NOMO-1 (cell line): Measurements from ENCODE around the gene XRCC5.
A peak's percentile ranks its signal among the peaks of the same experiment; 100 is the strongest.
"Not testable (repeated sequence)": the region's sequence is repeated elsewhere in the genome, so short reads cannot be mapped to it uniquely, and the experiment has no call there.

Experiments used
- DNase-seq, 2 experiments: peaks; one replicate each; lab custom pipeline; 2025; ENCODE audit not compliant: unreplicated experiment in 2 of 2; lab: John Stamatoyannopoulos, UW

Gene XRCC5

DNA sequence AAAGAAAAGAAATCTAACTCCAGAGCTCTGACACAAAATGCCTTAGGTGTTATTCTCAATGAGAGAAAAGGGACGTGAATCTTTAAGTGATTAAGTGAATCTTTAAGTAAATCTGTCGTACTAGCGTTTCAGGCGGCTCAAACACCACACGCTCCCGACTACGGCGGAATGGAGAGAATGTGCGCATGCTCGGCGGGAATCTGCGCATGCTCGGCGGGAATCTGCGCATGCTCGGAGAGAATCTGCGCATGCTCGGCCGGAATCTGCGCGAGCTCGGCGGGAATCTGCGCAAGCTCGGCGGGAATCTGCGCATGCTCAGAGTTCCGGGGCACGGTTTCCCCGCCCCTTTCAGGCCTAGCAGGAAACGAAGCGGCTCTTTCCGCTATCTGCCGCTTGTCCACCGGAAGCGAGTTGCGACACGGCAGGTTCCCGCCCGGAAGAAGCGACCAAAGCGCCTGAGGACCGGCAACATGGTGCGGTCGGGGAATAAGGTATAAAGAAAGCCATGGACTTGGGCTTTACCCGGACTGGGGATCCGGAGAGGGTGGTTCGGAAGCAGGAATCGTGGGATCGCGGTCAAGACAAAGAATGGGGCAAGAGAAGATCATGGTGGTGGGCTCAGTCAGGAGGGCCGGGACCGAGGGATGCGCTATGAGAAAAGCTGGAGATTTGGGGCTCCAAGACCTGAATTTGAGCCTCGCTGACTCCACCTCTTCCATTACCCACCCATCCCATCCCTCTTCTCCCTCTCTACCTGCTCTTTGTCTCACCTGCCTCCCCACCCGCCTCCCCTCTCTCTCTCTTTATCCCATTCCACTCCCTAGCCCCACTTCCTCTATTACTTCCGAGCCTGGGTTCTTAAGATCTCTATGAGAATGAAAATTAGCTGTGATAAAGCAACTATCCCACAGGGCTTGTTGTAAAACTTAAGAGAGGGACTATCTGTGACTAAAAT lies at the start of gene XRCC5:
TSS of gene XRCC5 (plus strand) at position 382 of the 955 bp plus-strand sequence. CDS start at position 471, 89 bp downstream.
- DNase-seq, result peak; percentile 90 to 93

DNA sequence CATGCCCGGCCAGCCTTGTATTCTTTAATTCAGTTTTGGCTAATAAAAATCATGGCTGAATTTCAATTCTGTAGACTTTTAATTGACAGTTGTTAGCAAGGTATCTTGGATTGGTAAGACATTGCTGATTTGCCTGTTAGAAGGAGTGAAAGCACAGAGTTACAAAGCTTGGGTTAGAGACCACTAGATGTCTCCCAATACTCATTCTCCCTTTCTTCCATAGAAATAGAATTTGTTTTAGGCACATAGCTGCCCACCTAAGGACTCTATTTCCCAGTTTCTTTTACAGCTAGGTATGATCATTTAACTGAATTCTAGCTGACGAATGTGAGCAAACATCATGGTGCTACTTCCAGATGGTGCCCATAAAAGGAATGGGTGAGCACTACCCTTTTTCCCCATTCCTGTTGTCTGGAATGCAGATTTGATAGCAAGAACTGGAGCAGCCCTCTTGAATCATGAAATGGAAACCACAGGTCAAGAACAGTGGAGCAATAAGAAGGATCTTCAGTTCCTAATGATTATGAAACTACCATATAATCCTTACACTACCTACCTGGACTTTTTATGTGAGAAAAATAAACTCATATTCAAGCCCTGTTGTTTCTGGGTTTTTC lies 45.0 kb upstream of the XRCC5 start:
- DNase-seq, result no peak

DNA sequence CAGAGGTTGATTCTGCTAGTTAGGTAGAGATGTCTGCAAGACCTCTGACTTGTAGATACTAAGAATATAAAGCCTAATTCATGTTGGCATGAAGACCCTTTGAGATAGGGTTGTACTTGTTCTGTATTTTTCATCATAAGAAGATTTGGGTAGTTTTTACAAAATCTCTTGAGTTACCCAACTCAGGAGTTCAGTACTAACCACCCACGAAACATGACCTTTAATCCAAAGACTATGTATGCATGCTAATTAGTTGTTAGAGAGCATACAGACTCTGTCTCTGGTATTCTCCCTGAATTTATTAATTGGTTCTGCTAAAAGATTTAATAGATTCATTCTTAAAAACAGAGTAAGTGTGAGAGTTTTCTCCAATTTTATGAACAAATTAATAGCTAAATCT lies 44.5 kb upstream of the XRCC5 start:
- DNase-seq, result no peak

DNA sequence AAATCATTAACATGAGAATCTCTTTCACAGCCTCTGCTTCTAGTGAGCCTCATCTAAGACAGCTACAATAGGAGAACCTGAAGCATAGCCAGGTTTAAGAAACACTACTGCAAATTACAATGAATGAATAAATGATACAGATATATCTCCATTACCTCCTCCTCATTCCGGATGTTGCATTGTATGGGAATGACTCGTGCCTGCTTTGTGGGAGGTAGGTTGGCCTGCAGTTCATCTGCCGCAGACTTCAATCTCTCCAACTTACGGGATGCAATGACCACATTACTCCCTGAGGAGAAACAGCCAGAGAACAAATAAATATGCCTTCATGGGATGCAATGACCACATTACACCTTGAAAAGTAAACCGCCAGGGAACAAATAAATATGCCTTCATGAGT lies 42.9 kb upstream of the XRCC5 start:
- no peak for DNase-seq

DNA sequence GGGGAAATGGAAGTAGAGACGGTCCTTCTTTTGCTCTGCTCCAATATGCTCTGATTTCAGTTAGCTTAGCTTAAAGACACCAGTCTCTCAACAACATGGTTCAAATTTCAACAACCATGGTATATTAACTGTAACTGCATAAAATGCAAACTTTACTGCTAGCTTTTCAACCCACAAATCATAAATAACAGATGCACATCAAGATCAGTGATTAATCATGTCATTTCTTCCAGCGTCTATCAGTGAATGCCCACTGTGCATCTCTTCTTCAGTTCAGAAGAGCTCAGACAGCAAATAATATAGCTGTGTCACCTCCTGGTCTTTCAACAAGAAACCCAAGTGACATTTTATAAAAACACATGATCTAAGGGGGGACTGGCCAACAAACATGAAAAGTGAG lies 40.1 kb upstream of the XRCC5 start:
- no peak for DNase-seq

DNA sequence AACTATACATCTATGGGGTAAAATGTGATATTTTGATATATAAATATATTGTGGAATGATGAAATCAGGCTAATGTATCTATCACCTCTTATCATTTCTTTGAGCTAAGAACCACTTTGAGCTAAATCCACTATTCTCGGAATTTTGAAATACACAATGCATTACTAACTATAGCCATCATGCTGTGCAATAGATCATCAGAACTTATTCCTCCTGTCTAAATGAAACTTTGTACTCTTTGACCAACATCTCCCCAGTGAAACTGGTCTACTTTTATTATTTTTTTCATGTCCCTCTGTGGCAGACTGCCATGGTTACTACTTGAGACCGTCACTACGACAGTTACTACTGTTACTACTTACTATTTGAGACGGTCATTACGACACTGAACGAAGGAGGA lies 39.0 kb upstream of the XRCC5 start:
- no peak for DNase-seq

DNA sequence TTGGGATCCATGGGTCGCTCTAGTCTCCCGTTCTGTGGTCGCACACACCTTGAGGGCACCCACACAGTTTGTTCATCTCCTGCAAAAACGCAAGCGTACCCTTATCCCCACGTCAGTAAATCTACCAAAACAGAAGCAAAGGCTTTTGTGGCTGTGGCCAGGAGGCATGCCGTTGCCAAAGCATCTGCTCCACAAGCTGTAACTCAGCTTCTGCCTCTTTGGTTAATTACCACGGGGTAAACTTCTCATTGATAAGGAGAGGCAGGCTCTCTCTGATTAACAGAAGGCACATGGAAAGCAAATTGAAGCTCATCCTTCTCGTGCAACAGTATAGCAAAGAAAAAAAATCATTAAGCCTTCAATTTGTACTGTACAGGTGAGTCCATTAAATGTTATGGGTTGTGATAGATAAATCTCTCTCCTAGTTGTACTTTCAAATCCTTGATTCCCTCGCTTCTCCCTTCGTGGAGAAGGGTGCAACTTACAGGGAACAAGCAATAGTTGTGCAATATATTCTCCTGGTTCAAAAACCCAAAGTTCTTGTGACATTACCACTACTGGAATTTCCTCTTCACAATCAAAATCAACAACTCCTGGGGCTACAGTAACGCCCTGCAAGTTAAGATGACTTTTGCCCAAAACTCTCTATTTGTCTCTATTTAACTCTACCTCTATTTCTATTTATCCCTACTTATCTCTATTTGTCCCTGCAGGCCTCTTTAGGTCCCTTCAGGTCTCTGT lies 37.9 kb upstream of the XRCC5 start:
- no peak for DNase-seq

DNA sequence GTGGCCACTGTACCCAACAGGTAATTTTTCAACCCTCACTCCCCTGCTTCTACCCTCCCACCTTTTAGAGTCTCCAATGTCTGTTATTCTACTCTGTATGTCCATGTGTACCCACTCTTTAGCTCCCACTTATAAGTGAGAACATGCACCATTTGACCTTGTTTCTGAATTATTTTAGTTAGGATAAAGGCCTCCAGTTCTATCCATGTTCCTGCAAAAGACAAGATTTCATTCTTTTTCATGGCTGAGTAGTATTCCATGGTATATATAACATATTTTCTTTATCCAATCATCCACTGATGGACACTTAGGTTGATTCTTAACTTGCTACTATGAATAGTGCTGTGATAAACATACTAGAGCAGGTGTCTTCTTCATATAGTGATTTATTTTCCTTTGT lies 36.7 kb upstream of the XRCC5 start:
- no peak for DNase-seq

DNA sequence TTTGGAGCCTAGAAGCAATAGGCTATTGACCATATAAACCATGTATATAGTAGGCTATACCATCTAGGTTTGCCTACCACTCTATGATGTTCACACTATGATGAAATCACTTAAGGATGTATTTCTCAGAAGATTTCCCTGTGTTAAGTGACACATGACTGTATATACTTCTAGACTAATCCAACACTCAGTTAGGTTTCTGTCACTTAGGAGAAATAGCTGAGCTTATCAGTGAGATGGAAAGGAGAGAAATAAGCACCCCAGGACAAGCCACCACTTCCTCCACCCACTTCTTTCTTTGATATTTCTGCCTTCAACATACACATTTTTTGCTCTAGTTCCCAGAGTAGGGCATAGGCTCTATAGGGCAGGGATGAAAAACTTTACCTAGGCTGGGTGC lies 35.4 kb upstream of the XRCC5 start:
- DNase-seq, result no peak

DNA sequence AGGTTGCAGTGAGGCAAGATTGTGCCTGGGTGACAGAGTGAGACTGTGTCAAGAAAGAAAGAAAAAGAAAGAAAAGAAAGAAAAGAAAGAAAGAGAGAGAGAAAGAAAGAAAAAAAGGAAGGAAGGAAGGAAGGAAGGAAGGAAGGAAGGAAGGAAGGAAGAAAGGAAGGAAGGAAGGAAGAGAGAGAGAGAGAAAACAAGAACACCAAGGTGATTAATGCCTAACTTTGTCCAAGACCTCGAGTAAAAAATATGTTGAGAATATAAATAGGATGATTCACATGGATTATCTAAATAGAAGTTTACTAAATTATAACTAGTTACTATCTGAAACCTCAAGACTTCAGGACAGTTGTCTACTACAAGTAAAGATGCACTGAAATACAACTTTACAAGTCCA lies 34.8 kb upstream of the XRCC5 start:
- no peak for DNase-seq

DNA sequence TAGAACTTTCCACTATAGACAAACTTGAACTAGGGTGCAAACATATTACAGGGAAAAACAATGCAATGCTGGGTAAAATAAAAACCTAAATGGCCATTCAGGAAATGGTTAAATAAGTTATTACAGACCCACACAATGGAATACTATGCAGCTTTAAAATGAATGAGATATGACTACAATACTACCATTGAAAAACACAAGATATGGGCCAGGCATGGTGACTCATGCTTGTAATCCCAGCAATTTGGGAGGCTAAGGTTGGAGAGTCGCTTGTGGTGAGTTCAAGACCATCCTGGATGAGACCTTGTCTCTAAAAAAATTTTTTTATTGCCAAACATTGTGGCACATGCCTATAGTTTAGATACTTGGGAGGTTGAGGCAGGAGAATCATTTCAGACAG lies 34.4 kb upstream of the XRCC5 start:
- DNase-seq, result no peak

DNA sequence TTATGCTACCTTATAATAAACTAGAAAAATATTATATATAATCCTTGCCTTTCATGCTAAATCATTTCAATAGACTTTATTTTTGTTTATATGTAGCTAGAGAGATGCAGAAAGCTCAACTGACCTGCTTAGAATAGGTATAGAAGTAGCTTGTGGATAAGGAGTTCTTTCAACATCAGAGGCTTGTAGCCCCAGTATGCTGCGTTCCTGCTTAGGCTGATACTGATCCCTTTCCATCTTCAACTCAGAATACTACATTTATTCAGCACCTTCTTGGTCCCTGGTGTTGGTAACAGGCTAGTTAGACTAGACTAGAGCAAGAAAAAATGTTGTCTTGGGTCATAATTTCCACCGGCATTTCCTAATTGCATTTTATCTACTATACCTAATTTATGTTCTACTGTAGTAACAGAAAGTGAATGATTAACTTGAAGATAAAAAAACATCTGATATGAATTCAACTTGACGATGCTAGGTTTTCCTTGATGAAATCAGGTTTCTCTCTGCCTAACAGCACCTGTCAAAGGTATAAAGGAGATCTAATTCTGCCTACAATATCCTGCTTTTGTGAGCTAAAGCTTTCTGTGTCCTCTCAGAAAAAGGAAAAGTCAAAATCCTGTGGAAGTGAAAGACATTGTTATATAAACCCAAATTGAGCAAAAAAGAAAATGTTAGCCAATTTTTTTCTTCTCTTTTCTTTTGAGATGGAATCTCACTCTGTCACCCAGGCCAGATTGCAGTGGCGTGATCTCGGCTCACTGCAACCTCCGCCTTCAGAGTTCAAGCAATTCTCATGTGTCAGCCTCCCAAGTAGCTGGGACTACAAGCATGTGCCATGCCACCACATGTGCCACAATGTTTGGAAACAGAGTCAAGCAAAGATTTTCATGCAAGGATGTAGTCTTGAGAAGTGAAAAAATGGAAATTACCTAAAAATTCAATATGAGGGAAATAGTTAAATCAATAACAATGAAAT lies 33.4 kb upstream of the XRCC5 start:
- DNase-seq, result no peak

DNA sequence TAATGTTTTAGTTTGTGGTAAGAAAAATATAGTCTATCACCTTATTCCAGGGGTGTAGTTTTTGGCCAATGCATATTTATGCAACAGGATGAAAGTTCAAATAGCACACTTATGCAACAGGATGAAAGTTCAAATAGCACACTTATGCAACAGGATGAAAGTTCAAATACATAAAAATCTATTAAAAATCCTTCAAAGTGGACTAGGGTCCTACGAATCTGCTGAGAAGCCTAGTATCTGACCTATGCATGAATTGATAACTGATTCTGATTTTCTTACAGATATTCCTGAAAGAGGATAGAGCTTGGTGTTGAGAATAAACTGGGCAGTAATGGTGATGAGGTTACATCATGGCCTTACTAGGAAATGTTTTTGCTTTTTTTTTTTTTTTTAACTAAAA lies 30.4 kb upstream of the XRCC5 start:
- peak; percentile 8 to 24 for DNase-seq

DNA sequence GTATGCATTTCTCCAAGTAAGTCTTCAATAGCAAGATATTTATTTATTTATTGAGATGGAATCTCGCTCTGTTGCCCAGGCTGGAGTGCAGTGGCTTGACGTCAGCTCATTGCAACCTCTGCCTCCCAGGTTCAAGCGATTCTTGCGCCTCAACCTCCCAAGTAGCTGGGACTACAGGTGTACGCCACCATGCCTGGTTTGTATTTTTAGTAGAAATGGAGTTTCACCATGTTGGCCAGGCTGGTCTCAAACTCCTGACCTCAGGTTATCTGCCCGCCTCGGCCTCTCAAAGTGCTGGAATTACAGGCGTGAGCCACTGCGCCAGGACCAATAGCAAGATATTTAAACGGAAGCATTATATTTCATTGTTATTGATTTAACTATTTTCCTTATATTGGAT lies 29.1 kb upstream of the XRCC5 start:
- not testable (repeated sequence) for DNase-seq

DNA sequence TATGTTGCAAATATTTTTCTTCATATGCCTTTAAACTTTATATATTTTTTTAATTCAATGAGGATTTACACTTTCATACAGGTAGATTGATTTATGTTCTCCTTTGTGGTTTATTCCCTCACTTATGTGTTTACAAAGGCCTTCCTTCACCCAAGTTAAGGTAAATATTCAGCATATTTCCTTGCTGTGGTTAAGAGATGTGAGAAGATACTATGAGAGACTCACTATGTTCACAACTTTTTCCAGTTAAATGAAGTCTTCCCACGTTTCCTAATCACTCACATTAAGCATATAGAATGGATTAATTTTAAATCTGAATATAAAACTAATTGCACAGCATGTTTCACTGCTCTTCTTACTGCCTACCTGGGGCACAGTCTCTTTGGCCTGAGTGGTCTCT lies 28.1 kb upstream of the XRCC5 start:
- no peak for DNase-seq

DNA sequence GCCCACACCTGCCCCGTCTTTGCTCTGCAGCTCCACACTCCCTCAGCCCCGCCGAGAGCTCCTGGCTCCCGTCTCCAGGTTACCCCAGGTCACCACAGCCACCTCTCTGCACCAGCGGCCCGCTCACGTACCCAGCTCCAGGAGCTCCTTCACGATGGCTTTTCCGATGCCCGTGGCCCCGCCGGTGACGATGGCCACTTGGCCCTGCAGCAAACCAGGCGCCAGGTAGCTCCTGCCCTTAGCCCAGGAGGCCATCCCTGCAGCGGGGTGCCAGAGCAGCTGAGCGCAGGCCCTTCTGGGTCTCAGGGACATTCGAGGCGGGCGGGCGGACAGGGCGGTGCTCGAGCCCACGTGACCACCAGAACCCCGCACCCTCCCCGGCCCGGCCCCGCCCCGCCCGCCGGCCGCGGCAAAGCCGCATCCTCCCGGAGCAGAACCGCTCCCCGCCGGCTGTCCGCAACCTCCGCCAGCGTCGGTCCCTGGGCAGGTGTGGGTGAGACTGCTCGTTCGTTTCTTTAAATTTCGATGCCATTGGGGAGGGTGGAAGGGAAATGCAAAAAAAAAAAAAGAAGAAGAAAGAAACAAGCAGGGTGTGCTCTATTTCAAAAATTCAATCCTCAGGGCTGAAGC lies 27.5 kb upstream of the XRCC5 start, which contains the start of the genes PECR and TMEM169:
TSS of gene PECR (minus strand) at position 323 of the 630 bp plus-strand sequence. CDS start at position 255, 68 bp downstream.
TSS of gene TMEM169 (plus strand) at position 433 of the 630 bp plus-strand sequence. CDS start 14,045 bp downstream, outside the sequence.
- DNase-seq, result peak; percentile 33 to 63

DNA sequence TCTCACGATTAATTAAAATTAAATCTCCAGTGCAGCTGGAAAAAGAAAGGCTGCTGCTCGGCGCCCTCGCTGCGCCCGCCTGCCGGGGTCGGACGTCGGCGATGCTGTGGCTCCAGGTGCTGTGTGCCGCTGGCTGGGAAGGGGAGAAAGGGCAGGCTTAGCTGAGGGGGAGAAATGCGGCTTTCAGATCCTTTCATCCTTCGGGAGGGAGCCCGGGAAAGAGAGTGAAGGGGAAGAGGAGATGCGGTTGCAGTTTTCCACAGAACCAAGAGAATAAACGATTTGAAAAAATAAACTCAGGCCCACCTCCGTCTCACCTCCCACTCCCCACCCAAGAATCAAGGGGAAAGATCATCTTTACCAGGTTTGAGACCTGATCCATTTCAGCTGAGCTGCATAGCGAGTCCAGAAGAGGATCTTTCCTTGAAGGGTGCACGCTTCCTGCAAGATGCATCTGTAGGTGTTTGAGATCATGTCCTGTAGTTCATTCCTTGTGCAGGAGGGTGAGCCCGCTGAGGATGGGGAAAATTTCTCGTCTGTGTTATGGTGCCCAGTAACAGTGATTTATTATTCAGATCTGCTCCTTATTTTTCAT lies 26.9 kb upstream of the XRCC5 start:
- peak in 1 of 2 experiments; percentile 2 for DNase-seq

DNA sequence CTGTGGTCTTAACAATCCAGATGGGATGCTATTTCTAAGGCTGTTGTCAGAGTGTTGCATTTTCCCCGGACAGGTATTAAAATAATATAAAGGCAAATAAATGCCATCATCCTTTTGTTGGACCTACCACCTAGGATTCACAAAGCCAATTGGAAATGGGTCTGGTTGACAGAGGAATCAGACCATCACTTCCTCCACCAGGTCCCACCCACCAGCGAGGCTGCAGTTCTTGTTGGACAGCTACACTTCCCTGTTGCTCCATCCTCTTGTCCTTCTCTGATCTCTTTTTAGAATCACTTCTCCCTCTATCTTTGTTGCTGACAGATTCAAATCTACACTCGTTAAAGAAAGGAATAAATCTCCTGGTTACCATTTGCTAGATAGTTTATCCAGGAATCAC lies 26.3 kb upstream of the XRCC5 start:
- DNase-seq, result peak; percentile 58 to 73
